Thymus (tissue), 11 donors: ENCODE results near the gene PDK2. TPM values are rescaled to one million over a fixed set of nuclear protein-coding genes. Genes with fewer than 3 reads are reported as not detected.

Experiments
- DNase-seq, 9 donors: peaks; one replicate each; pipeline ENCODE4 v3.0.0-alpha.2; 2013; ENCODE audit warnings: low spot score in 9 of 9, low read depth in 6 of 9, missing footprints in 1 of 9
- H3K27ac ChIP-seq, 2 donors: one replicate each; pipeline ENCODE4 v1.5.1; 2013; ENCODE audit warnings: control low read depth in 1 of 2, low read depth in 1 of 2, low read length in 1 of 2, mild to moderate bottlenecking in 1 of 2, moderate library complexity in 1 of 2
- H3K27me3 ChIP-seq, 2 donors: one replicate each; pipeline ENCODE4 v1.5.1; 2013; ENCODE audit warnings: low read length in 1 of 2; ENCODE audit not compliant: control insufficient read depth in 2 of 2, insufficient read depth in 1 of 2
- H3K36me3 ChIP-seq, 2 donors: one replicate each; pipeline ENCODE4 v1.5.1; 2013; ENCODE audit warnings: low read length in 1 of 2, mild to moderate bottlenecking in 1 of 2, moderate library complexity in 1 of 2; ENCODE audit not compliant: control insufficient read depth in 2 of 2, insufficient read depth in 2 of 2
- H3K4me1 ChIP-seq, 2 donors: one replicate each; pipeline ENCODE4 v1.5.1; 2013; ENCODE audit warnings: low read length in 2 of 2; ENCODE audit not compliant: control insufficient read depth in 2 of 2, insufficient read depth in 2 of 2
- H3K4me3 ChIP-seq, 2 donors: one replicate each; pipeline ENCODE4 v1.5.1; 2013; ENCODE audit warnings: low read length in 2 of 2, control low read depth in 1 of 2, mild to moderate bottlenecking in 1 of 2
- H3K9me3 ChIP-seq, 2 donors: one replicate each; pipeline ENCODE4 v1.5.1; 2013; ENCODE audit warnings: low read length in 1 of 2, mild to moderate bottlenecking in 1 of 2; ENCODE audit not compliant: control insufficient read depth in 2 of 2, insufficient read depth in 1 of 2
- WGBS: extraction: QIAGEN DNeasy Blood & Tissue Kit; methylation state at CpG from one replicate; pipeline ENCODE4 v1.1.7; 2013; 5-methylcytosine and 5-hydroxymethylcytosine counted together
- polyA plus RNA-seq: library from polyadenylated mRNA; stranded (reverse); fragments of 200-250 nt; gene quantifications from one replicate; pipeline ENCODE4 v1.2.3, GENCODE V29; 2013
- total RNA-seq: library from RNA; stranded (reverse); fragments of 120-200 nt; gene quantifications from one replicate; pipeline ENCODE4 v1.2.4, GENCODE V29; 2013
- donor health status: healthy.

PDK2 gene
- total and polyA plus RNA-seq, 2 donors, result 10.7 to 14.5 TPM

- peaks cover 10 to 22% of the 10 kb centered on the region in 2 donors for H3K36me3 ChIP-seq
- no peak overlapping the region for H3K4me3 ChIP-seq
- H3K4me1 ChIP-seq, result peaks cover 2 to 4% of the 10 kb centered on the region in 2 donors
- no peak for DNase-seq
- WGBS, result 92% methylated on average over 7 of the region's 7 CpGs
- peaks cover 0 to 1% of the 10 kb centered on the region in 2 donors for H3K9me3 ChIP-seq
- H3K27ac ChIP-seq, result no peak overlapping the region
- peaks cover 18 to 42% of the 10 kb centered on the region in 2 donors for H3K27me3 ChIP-seq
Measured at GRCh38 chr17:50113624-50114320, 18.6 kb downstream of the PDK2 start.

GRCh38 chr17:50114401-50114800 is 19.2 kb downstream of the PDK2 start:
- Histone ChIP-seq H3K4me3 (no peak overlapping the region), H3K36me3 (peaks cover 6 to 16% of the 10 kb centered on the region in 2 donors), H3K27ac (no peak overlapping the region), H3K9me3 (peaks cover 0 to 1% of the 10 kb centered on the region in 2 donors), H3K27me3 (peaks cover 24 to 49% of the 10 kb centered on the region in 2 donors), H3K4me1 (peaks cover 2 to 4% of the 10 kb centered on the region in 2 donors)
- WGBS, result 89% methylated on average over 4 of the region's 4 CpGs
- DNase-seq, result no peak

GRCh38 chr17:50114849-50115357 is 19.8 kb downstream of the PDK2 start:
- H3K27me3 ChIP-seq, result peaks cover 26 to 52% of the 10 kb centered on the region in 2 donors
- peak in 2 of 9 donors; percentile 35 to 61 for DNase-seq
- peaks cover 4 to 11% of the 10 kb centered on the region in 2 donors for H3K36me3 ChIP-seq
- H3K9me3 ChIP-seq, result peaks cover 0 to 1% of the 10 kb centered on the region in 2 donors
- no peak overlapping the region for H3K4me3 ChIP-seq
- H3K27ac ChIP-seq, result no peak overlapping the region
- H3K4me1 ChIP-seq, result peaks cover 2 to 4% of the 10 kb centered on the region in 2 donors
- 38% methylated on average over 6 of the region's 6 CpGs for WGBS

- peaks cover 2 to 4% of the 10 kb centered on the region in 2 donors for H3K4me1 ChIP-seq
Measured at GRCh38 chr17:50115756-50116155, 20.6 kb downstream of the PDK2 start.

GRCh38 chr17:50117202-50118051 is 22.3 kb downstream of the PDK2 start:
- no peaks in the 10 kb centered on the region for H3K36me3 ChIP-seq
- 3% methylated on average over 64 of the region's 64 CpGs for WGBS
- H3K27ac ChIP-seq, result no peak overlapping the region
- DNase-seq, result peak in 4 of 9 donors; percentile 29 to 68 (median 58)
- peak overlapping the region in 1 of 2 donors; percentile 29 for H3K4me3 ChIP-seq
- peaks cover 0 to 1% of the 10 kb centered on the region in 2 donors for H3K9me3 ChIP-seq
- peaks cover 2 to 4% of the 10 kb centered on the region in 2 donors for H3K4me1 ChIP-seq
- peaks cover 28 to 61% of the 10 kb centered on the region in 2 donors for H3K27me3 ChIP-seq

More at GRCh38 chr17:50115756-50116155, 20.6 kb downstream of the PDK2 start:
- H3K9me3 ChIP-seq, result peaks cover 0 to 1% of the 10 kb centered on the region in 2 donors
- no peak overlapping the region for H3K4me3 ChIP-seq
- peaks cover 28 to 57% of the 10 kb centered on the region in 2 donors for H3K27me3 ChIP-seq
- 65% methylated on average over 17 of the region's 17 CpGs for WGBS
- H3K27ac ChIP-seq, result no peak overlapping the region
- DNase-seq, result no peak
- H3K36me3 ChIP-seq, result peaks cover 2 to 4% of the 10 kb centered on the region in 2 donors

GRCh38 chr17:50118076-50118827 is 23.1 kb downstream of the PDK2 start:
- Histone ChIP-seq H3K4me3 (no peak overlapping the region), H3K27ac (no peak overlapping the region), H3K27me3 (peaks cover 29 to 68% of the 10 kb centered on the region in 2 donors), H3K4me1 (peaks cover 2 to 4% of the 10 kb centered on the region in 2 donors), H3K9me3 (peaks cover 0 to 1% of the 10 kb centered on the region in 2 donors), H3K36me3 (no peaks in the 10 kb centered on the region)
- DNase-seq, result no peak
- WGBS, result 91% methylated on average over 23 of the region's 23 CpGs

GRCh38 chr17:50118828-50119218 is 23.7 kb downstream of the PDK2 start:
- Histone ChIP-seq H3K9me3 (peaks cover 0 to 1% of the 10 kb centered on the region in 2 donors), H3K36me3 (no peaks in the 10 kb centered on the region), H3K27ac (no peak overlapping the region), H3K4me1 (peaks cover 2 to 4% of the 10 kb centered on the region in 2 donors), H3K4me3 (no peak overlapping the region), H3K27me3 (peaks cover 30 to 70% of the 10 kb centered on the region in 2 donors)
- no peak for DNase-seq
- 96% methylated on average over 4 of the region's 4 CpGs for WGBS

- DNase-seq, result no peak
- Histone ChIP-seq H3K4me3 (no peak overlapping the region), H3K27me3 (peaks cover 28 to 68% of the 10 kb centered on the region in 2 donors), H3K27ac (no peak overlapping the region), H3K4me1 (peaks cover 2 to 4% of the 10 kb centered on the region in 2 donors), H3K36me3 (no peaks in the 10 kb centered on the region), H3K9me3 (peaks cover 0 to 1% of the 10 kb centered on the region in 2 donors)
- WGBS, result 95% methylated on average over 7 of the region's 7 CpGs
Measured at GRCh38 chr17:50120475-50121253, 25.5 kb downstream of the PDK2 start.
